ENCODE data around the gene ILRUN. TPM values are rescaled to one million over a fixed set of nuclear protein-coding genes. Genes with fewer than 3 reads are reported as not detected.
"Not testable (repeated sequence)": the region's sequence is repeated elsewhere in the genome, so short reads cannot be mapped to it uniquely, and the experiment has no call there.

The ILRUN gene
- total RNA-seq, 1 donor from 2014 or later = 84.4 TPM

- intact Hi-C loops (cut with micrococcal nuclease) = no loop called here
- H3K27ac Mint-ChIP-seq = no peak overlapping the region
- POLR2A ChIA-PET = interaction anchor here (0.9 kb wide), 1 partner anchor 10 kb away, joined by 3 read pairs; no protein-coding TSS in a partner anchor
- peaks cover 54% of the 10 kb centered on the region for H3K4me1 Mint-ChIP-seq
- ATAC-seq (ENCODE audit: low read depth) = no peak
- H3K4me3 Mint-ChIP-seq = no peak overlapping the region
- CTCF ChIA-PET = no interaction called here
- DNase-seq = no peak
- no peak for TF ChIP-seq CTCF (IDR thresholded peaks at IDR 0.05)
- peaks cover 21% of the 10 kb centered on the region for H3K36me3 Mint-ChIP-seq (ENCODE audit: low read depth)
- H3K9me3 Mint-ChIP-seq = no peaks in the 10 kb centered on the region
- H3K27me3 Mint-ChIP-seq = no peaks in the 10 kb centered on the region
Observed at GRCh38 chr6:34684919-34685318, 11.6 kb downstream of the ILRUN start.

- Mint-ChIP-seq H3K4me1 (peaks cover 55% of the 10 kb centered on the region), H3K9me3 (no peaks in the 10 kb centered on the region), H3K4me3 (no peak overlapping the region), H3K27ac (no peak overlapping the region), H3K36me3 (ENCODE audit: low read depth) (peaks cover 21% of the 10 kb centered on the region), H3K27me3 (no peaks in the 10 kb centered on the region)
- ChIA-PET POLR2A (interaction anchor here (0.9 kb wide), 1 partner anchor 10 kb away, joined by 3 read pairs; no protein-coding TSS in a partner anchor), CTCF (no interaction called here)
- intact Hi-C loops (cut with micrococcal nuclease) = no loop called here
- no peak for DNase-seq
- no peak for TF ChIP-seq CTCF (IDR thresholded peaks at IDR 0.05)
- ATAC-seq (ENCODE audit: low read depth) = no peak
Observed at GRCh38 chr6:34684364-34684763, 12.2 kb downstream of the ILRUN start.

GRCh38 chr6:34680802-34681515 is 15.6 kb downstream of the ILRUN start:
- POLR2A ChIA-PET = interaction anchor here (0.9 to 1.3 kb wide), 2 partner anchors 9 to 15 kb away, joined by 3 to 7 read pairs; partner anchors contain the start of gene ILRUN
- H3K4me1 Mint-ChIP-seq = peaks cover 54% of the 10 kb centered on the region
- peaks cover 7% of the 10 kb centered on the region for H3K36me3 Mint-ChIP-seq (ENCODE audit: low read depth)

GRCh38 chr6:34680313-34680712 is 16.3 kb downstream of the ILRUN start:
- H3K27me3 Mint-ChIP-seq; ATAC-seq (ENCODE audit: low read depth); CTCF ChIA-PET; H3K9me3 Mint-ChIP-seq; intact Hi-C loops (cut with micrococcal nuclease); POLR2A ChIA-PET; DNase-seq; H3K36me3 Mint-ChIP-seq (ENCODE audit: low read depth): not testable (repeated sequence)
- Mint-ChIP-seq H3K4me1 (peaks cover 56% of the 10 kb centered on the region), H3K4me3 (peak overlapping the region; percentile 24), H3K27ac (peak overlapping the region; percentile 66)

More at GRCh38 chr6:34680802-34681515, 15.6 kb downstream of the ILRUN start:
- no peaks in the 10 kb centered on the region for H3K27me3 Mint-ChIP-seq
- no peak for TF ChIP-seq CTCF (IDR thresholded peaks at IDR 0.05)
- CTCF ChIA-PET = interaction anchor here (0.6 kb wide), 1 partner anchor 10 kb away, joined by 3 read pairs; no protein-coding TSS in a partner anchor
- H3K27ac Mint-ChIP-seq = peak overlapping the region; percentile 72
- no peak for DNase-seq
- intact Hi-C loops (cut with micrococcal nuclease) = loop anchor here (1.0 kb wide), 1 partner anchor 14 kb away; no protein-coding TSS in a partner anchor
- H3K4me3 Mint-ChIP-seq = peak overlapping the region; percentile 19
- no peaks in the 10 kb centered on the region for H3K9me3 Mint-ChIP-seq
- peak; percentile 28 for ATAC-seq (ENCODE audit: low read depth)

GRCh38 chr6:34679552-34680253 is 16.9 kb downstream of the ILRUN start:
- CTCF ChIA-PET = no interaction called here

More at GRCh38 chr6:34679552-34680253, 16.9 kb downstream of the ILRUN start:
- DNase-seq (no peak), ATAC-seq (ENCODE audit: low read depth) (no peak)
- no peak for TF ChIP-seq CTCF (IDR thresholded peaks at IDR 0.05)
- POLR2A ChIA-PET = no interaction called here
- no peaks in the 10 kb centered on the region for H3K9me3 Mint-ChIP-seq
- intact Hi-C loops (cut with micrococcal nuclease) = no loop called here
- no peaks in the 10 kb centered on the region for H3K27me3 Mint-ChIP-seq
- peaks cover 6% of the 10 kb centered on the region for H3K36me3 Mint-ChIP-seq (ENCODE audit: low read depth)
- H3K4me3 Mint-ChIP-seq = no peak overlapping the region
- peak overlapping the region; percentile 36 for H3K27ac Mint-ChIP-seq
- H3K4me1 Mint-ChIP-seq = peaks cover 56% of the 10 kb centered on the region

All from activated B cell treated with CpG ODN at 0.5 μM for 24 hours (primary cell).